M059J (cell line): ENCODE measurements around the gene SLC13A3. TPM values are rescaled to one million over a fixed set of nuclear protein-coding genes. Genes with fewer than 3 reads are reported as not detected.

Experiments used
- DNase-seq: peaks from one replicate; pipeline ENCODE4 v3.0.0-alpha.2; 2012; ENCODE audit warnings: low read depth
- total RNA-seq: library from RNA; depleted of rRNA; stranded (reverse); fragments of >200 nt; shearing (Covaris generic); gene quantifications from 2 replicates; pipeline ENCODE4 v1.2.3, GENCODE V29; 2014; rRNA removed

SLC13A3 gene, protein sequence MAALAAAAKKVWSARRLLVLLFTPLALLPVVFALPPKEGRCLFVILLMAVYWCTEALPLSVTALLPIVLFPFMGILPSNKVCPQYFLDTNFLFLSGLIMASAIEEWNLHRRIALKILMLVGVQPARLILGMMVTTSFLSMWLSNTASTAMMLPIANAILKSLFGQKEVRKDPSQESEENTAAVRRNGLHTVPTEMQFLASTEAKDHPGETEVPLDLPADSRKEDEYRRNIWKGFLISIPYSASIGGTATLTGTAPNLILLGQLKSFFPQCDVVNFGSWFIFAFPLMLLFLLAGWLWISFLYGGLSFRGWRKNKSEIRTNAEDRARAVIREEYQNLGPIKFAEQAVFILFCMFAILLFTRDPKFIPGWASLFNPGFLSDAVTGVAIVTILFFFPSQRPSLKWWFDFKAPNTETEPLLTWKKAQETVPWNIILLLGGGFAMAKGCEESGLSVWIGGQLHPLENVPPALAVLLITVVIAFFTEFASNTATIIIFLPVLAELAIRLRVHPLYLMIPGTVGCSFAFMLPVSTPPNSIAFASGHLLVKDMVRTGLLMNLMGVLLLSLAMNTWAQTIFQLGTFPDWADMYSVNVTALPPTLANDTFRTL
- total RNA-seq = not detected in 2 replicates

DNA sequence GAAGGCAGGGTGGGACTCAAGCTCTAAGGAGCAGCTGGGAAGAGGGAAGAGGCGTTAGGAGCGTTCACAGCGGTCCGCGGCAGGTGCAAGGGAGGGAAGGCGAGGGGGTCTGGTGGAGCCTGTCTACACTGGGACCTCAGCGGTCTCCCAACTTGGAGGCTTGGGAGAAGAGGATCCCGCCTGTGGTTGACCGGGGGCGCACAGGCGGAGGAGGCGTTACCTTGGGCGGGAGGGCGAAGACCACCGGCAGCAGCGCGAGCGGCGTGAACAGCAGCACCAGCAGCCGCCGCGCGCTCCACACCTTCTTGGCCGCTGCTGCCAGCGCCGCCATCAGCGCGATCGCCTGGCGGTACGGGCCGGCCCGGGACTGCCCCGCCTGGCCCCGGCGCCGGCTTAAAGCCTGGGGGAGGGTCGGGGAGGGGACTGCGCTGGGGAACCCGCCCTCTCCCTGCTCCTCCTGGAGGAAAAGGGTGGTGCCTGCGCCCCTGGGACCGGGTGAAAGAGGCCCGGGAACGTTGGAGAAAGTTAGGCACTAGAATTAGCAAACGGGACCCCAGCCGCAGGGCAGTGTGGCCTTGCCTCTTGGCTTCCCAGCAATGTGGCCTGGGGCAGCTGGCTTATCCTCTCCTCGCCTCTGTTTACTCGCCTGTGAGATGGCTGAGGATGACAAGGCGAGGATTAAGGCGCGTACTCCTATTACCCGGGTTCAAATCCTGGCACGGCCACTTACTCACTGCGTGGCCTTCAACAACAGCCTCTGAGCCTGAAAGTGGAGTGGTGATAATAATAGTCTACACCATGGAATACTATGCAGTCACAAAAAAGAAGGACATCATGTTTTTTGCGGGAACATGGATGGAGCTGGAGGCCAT, at the start of gene SLC13A3:
Gene SLC13A3 (minus strand): TSS at position 369 of the 872 bp plus-strand sequence. CDS start 38 bp downstream, at position 331.
- DNase-seq = no peak

DNA sequence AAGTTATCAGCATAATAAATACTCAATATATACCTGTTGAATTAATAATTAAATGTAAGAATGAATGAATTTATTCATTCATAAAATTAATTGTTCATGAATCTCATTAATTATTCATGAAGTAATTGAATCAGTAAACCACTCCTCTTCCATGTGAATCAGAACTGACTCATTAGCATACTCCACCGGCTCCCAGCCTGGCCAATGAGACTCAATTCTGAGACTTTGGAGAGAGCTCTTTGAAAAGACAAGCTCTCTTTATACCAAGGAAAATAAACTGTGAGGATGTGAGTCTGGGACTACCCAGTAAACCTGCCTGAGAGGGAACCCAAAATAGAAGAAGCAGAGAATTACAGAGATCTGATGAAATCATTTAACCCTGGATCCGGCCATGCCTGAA, 49.8 kb upstream of the SLC13A3 start:
- peak; percentile 51 for DNase-seq

DNA sequence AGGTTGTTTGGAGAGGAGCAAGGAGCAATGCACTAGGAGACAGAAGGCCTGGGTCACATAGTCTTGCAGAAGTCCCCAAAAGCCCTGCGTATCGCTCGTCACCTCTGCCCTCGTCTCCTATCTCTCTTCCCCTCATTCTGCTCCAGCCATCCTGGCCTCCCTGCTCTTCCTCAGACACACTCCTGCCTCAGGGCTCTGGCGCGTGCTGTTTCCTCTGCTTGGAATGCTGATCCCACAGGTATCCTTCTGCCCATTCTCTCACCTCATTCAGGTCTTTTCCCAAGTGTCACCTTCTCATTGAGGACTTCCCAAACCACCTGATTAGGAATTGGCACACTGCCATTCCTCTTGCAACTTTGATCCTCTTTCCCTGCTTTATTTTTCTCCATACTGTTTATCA, 49.2 kb upstream of the SLC13A3 start:
- no peak for DNase-seq

DNA sequence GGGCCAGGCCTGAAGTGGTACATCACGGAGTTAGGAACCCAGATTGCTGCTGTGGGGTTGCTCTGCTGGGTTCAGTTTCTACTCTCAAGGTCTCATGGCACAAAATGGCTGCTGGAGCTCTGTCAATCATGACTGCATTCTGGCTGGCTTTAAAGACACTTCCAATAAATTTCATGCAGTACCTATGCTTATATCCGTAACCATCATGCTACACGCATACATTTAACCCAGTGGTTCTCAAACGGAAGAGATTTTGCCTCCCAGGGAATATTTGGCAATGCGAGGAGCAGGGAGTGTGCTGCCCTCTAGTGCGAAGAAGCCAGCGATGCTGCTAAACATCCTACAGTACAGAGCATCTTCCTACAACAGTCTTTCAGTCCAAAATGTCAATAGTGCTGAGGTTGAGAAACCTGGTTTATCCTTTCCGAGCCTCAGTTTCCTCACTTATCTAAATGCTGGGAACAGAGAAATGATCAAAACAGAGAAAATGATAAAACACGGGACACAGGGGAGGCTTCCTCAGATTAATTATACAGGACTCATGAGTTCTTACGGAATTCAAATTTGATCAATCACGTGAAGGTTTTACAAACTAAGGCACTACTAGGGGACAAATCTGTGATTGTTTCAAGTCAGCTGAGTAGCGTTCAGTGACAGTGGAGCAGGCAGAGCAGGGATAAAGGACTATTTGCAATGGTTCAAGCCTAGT, 48.5 kb upstream of the SLC13A3 start:
- peak; percentile 37 for DNase-seq

- DNase-seq = no peak
These were observed 47.5 kb upstream of the SLC13A3 start for GRCh38 chr20:46698788-46699187.

- DNase-seq = peak; percentile 70
These were observed 45.6 kb upstream of the SLC13A3 start for GRCh38 chr20:46696791-46697279.

GRCh38 chr20:46695892-46696291, 44.6 kb upstream of the SLC13A3 start:
- DNase-seq = peak; percentile 91

DNA sequence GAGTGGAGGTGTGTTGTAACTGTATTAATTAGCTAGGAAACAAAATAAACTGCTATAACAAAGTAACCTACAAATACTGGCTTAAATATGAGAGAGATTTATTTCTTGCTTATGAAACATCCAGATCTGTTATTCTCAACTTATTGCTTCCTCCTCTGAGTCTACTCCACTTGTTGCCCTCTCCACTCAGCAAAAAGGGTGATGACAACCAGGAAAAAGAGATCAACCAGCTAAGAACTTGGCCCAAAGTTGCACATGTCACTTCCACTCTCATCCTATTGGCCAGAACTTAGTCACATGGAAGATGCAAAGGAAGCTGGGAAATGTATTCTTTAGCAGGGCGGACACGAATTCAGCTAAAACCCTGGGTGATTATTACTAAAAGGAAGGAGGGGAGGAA, 43.2 kb upstream of the SLC13A3 start:
- peak; percentile 56 for DNase-seq

- DNase-seq = no peak
These were observed 39.9 kb upstream of the SLC13A3 start for GRCh38 chr20:46691196-46691595.

- peak; percentile 23 for DNase-seq
These were observed 39.2 kb upstream of the SLC13A3 start for GRCh38 chr20:46690219-46691106.

- no peak for DNase-seq
These were observed 38.5 kb upstream of the SLC13A3 start for GRCh38 chr20:46689754-46690085.

GRCh38 chr20:46689082-46689753, 38.0 kb upstream of the SLC13A3 start, which contains the start of gene TP53RK:
Gene TP53RK (minus strand): TSS chr20:46689444. CDS start chr20:46689414, 30 bp downstream.
- DNase-seq = peak; percentile 100

GRCh38 chr20:46688151-46689081, 37.2 kb upstream of the SLC13A3 start:
- DNase-seq = peak; percentile 61

- no peak for DNase-seq
These were observed 32.9 kb upstream of the SLC13A3 start for GRCh38 chr20:46683939-46684750.

GRCh38 chr20:46683668-46683938, 32.3 kb upstream of the SLC13A3 start:
- no peak for DNase-seq

DNA sequence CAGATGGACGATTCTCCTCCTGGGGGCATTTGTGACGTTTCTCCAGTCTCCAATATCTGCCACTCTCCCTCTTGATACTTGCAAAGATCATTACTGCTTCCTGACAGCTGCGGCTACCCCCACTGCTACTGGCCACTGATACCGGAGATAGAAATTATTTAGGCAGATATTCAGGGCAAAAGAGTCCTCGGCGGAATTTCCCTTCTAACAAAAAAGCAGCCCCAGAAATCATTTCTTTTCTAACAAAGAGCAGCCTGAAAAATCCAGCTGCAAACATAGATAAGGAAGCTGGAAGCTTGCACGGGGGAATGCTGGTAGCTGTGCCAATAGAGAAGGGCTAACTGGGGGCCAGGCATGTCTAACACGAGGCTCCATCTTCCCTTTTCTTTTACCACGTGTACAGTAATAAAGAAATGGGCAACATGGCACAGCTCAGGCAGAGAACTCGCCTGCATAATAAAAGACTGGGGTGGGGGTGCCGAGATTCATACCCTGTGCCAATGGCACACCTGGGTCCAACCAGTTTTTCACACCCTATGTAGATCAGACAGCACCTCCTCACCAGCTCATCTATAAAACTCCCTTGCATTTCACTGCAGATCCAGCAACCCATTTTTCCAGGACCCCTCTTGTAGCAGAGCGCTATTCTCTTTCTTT, 31.9 kb upstream of the SLC13A3 start:
- DNase-seq = no peak

- no peak for DNase-seq
These were observed 31.0 kb upstream of the SLC13A3 start for GRCh38 chr20:46682063-46682821.
